SK-N-SH treated with all-trans-retinoic acid at 6 μM for 48 hours (cell line): ENCODE measurements around the gene ACTL8.

Experiments used
- ATAC-seq: fragments of 200-7000 bp; cut with Tn5 transposase; 3 replicates; pipeline ENCODE4 v1.9.1; 2020; ENCODE audit warnings: mild to moderate bottlenecking, moderate library complexity
- ARNTL ChIP-seq: fragments of 450-650 bp; formaldehyde crosslinking; IDR thresholded peaks from 2 replicates; pipeline ENCODE4 v1.5.0; 2020; ENCODE audit warnings: low read depth, mild to moderate bottlenecking, moderate library complexity, borderline replicate concordance
- BACH2 ChIP-seq: fragments of 250-450 bp; sonication (Bioruptor Pico); IDR thresholded peaks from 2 replicates; pipeline ENCODE4 v1.9.0; 2021; ENCODE audit warnings: mild to moderate bottlenecking, borderline replicate concordance
- ESRRG ChIP-seq: fragments of 250-450 bp; sonication (Bioruptor Pico); IDR thresholded peaks from 2 replicates; pipeline ENCODE4 v1.6.1; 2021; ENCODE audit warnings: mild to moderate bottlenecking
- GLIS3 ChIP-seq: fragments of 250-450 bp; sonication (Bioruptor Pico); IDR thresholded peaks from 2 replicates; pipeline ENCODE4 v1.5.0; 2020; ENCODE audit warnings: mild to moderate bottlenecking, moderate library complexity
- ISL1 ChIP-seq: fragments of 250-450 bp; sonication (Bioruptor Pico); IDR thresholded peaks from 2 replicates; pipeline ENCODE4 v2.1.2; 2022; ENCODE audit warnings: mild to moderate bottlenecking, moderate library complexity
- OSR1 ChIP-seq: fragments of 250-450 bp; sonication (Bioruptor Pico); IDR thresholded peaks from 2 replicates; pipeline ENCODE4 v1.8.0; 2022; ENCODE audit warnings: moderate library complexity, mild to moderate bottlenecking, inconsistent platforms
- PPARA ChIP-seq: fragments of 250-450 bp; sonication (Bioruptor Pico); IDR thresholded peaks from 2 replicates; pipeline ENCODE4 v1.5.0; 2020; ENCODE audit warnings: mild to moderate bottlenecking, borderline replicate concordance
- RARB ChIP-seq: fragments of 250-450 bp; sonication (Bioruptor Pico); IDR thresholded peaks from 2 replicates; pipeline ENCODE4 v1.8.0; 2021; ENCODE audit warnings: mild to moderate bottlenecking, moderate library complexity
- SNAI2 ChIP-seq: fragments of 250-450 bp; sonication (Bioruptor Pico); IDR thresholded peaks from 2 replicates; pipeline ENCODE4 v1.5.0; 2020; ENCODE audit warnings: mild to moderate bottlenecking, moderate library complexity
- TCF4 ChIP-seq: fragments of 250-450 bp; sonication (Bioruptor Pico); IDR thresholded peaks from 2 replicates; pipeline ENCODE4 v1.8.0; 2021; ENCODE audit warnings: mild to moderate bottlenecking, moderate library complexity, borderline replicate concordance
- TOX ChIP-seq: fragments of 250-450 bp; sonication (Bioruptor Pico); IDR thresholded peaks from 2 replicates; pipeline ENCODE4 v1.8.0; 2021; ENCODE audit warnings: mild to moderate bottlenecking, moderate library complexity, borderline replicate concordance
- ZC3H10 ChIP-seq: fragments of 250-450 bp; sonication (Bioruptor Pico); IDR thresholded peaks from 2 replicates; pipeline ENCODE4 v1.5.1; 2021; ENCODE audit warnings: mild to moderate bottlenecking, moderate library complexity
- ZFP3 ChIP-seq: fragments of 250-450 bp; sonication (Bioruptor Pico); IDR thresholded peaks from 2 replicates; pipeline ENCODE4 v1.5.0; 2020; ENCODE audit warnings: mild to moderate bottlenecking, moderate library complexity
- ZFP30 ChIP-seq: fragments of 450-650 bp; formaldehyde crosslinking; IDR thresholded peaks from 2 replicates; pipeline ENCODE4 v1.5.0; 2022; ENCODE audit warnings: mild to moderate bottlenecking, moderate library complexity
- ZNF565 ChIP-seq: fragments of 450-650 bp; formaldehyde crosslinking; conservative IDR thresholded peaks from 2 replicates; pipeline ENCODE4 v1.5.0; 2020; ENCODE audit warnings: low read depth, mild to moderate bottlenecking, moderate library complexity
- ZNF70 ChIP-seq: fragments of 450-650 bp; formaldehyde crosslinking; IDR thresholded peaks from 2 replicates; pipeline ENCODE4 v1.5.0; 2020; ENCODE audit warnings: mild to moderate bottlenecking, moderate library complexity
- ZNF8 ChIP-seq: fragments of 450-650 bp; formaldehyde crosslinking; IDR thresholded peaks from 2 replicates; pipeline ENCODE4 v1.5.0; 2020; ENCODE audit warnings: mild to moderate bottlenecking, moderate library complexity
- TF ChIP-seq, protein P1 (sequence below): fragments of 250-450 bp; sonication (Bioruptor Pico); IDR thresholded peaks from 2 replicates; pipeline ENCODE4 v1.5.0; 2020; ENCODE audit warnings: mild to moderate bottlenecking, moderate library complexity
- TF ChIP-seq, protein P2 (sequence below): fragments of 250-450 bp; sonication (Bioruptor Pico); IDR thresholded peaks from 2 replicates; pipeline ENCODE4 v1.5.1; 2021; ENCODE audit warnings: mild to moderate bottlenecking, moderate library complexity
- TF ChIP-seq, protein P3 (sequence below): fragments of 250-450 bp; sonication (Bioruptor Pico); IDR thresholded peaks from 2 replicates; pipeline ENCODE4 v1.8.0; 2021; ENCODE audit warnings: low read depth, mild to moderate bottlenecking, moderate library complexity, borderline replicate concordance
- TF ChIP-seq, protein P4 (sequence below): fragments of 250-450 bp; sonication (Bioruptor Pico); IDR thresholded peaks from 2 replicates; pipeline ENCODE4 v1.5.1; 2020; ENCODE audit warnings: low read depth, mild to moderate bottlenecking, moderate library complexity
- TF ChIP-seq, protein P5 (sequence below): fragments of 250-450 bp; sonication (Bioruptor Pico); IDR thresholded peaks from 2 replicates; pipeline ENCODE4 v1.8.0; 2020; ENCODE audit warnings: mild to moderate bottlenecking, moderate library complexity, borderline replicate concordance

Gene ACTL8

DNA sequence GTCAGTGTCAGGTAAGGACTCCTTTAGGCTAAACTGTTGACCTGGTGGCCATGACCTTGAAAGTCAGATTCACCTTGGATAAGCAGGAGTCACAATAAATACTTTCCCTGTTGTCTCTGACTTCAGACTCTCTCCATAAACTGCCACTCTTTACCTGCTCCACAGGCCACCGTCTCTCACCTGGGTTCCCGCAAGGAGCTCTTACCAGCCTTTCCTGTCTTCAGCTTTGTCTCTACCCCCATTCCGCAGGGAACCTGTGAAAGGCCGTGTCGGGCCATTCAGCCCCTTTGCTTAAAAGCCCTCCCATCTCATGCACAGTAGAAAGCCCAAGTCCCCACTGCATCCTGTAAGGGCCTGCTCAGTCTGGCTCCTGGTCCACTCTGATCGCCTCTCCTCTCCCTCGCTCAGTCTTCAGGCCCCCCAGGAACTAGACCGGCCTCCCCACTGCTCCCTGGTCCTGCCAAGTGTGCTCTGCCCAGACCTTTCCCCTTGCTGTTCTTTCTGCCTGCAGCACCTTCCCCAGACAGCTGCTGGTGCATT, 79.5 kb downstream of the ACTL8 start:
- TF ChIP-seq ZNF565 (CRISPR knock-in tag) (no peak), SNAI2 (CRISPR knock-in tag) (no peak), RARB (no peak), ZNF70 (no peak), BACH2 (CRISPR knock-in tag) (no peak), ISL1 (no peak), TCF4 (CRISPR knock-in tag) (no peak), ESRRG (no peak), ZFP30 (CRISPR knock-in tag) (no peak), OSR1 (CRISPR knock-in tag) (no peak), PPARA (no peak), TOX (CRISPR knock-in tag) (no peak), ARNTL (CRISPR knock-in tag) (no peak), ZC3H10 (CRISPR knock-in tag) (no peak), ZFP3 (CRISPR knock-in tag) (no peak)
- TF ChIP-seq, protein P1, sequence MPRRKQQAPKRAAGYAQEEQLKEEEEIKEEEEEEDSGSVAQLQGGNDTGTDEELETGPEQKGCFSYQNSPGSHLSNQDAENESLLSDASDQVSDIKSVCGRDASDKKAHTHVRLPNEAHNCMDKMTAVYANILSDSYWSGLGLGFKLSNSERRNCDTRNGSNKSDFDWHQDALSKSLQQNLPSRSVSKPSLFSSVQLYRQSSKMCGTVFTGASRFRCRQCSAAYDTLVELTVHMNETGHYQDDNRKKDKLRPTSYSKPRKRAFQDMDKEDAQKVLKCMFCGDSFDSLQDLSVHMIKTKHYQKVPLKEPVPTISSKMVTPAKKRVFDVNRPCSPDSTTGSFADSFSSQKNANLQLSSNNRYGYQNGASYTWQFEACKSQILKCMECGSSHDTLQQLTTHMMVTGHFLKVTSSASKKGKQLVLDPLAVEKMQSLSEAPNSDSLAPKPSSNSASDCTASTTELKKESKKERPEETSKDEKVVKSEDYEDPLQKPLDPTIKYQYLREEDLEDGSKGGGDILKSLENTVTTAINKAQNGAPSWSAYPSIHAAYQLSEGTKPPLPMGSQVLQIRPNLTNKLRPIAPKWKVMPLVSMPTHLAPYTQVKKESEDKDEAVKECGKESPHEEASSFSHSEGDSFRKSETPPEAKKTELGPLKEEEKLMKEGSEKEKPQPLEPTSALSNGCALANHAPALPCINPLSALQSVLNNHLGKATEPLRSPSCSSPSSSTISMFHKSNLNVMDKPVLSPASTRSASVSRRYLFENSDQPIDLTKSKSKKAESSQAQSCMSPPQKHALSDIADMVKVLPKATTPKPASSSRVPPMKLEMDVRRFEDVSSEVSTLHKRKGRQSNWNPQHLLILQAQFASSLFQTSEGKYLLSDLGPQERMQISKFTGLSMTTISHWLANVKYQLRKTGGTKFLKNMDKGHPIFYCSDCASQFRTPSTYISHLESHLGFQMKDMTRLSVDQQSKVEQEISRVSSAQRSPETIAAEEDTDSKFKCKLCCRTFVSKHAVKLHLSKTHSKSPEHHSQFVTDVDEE (CRISPR knock-in tag), result no peak
- TF ChIP-seq, protein P2, sequence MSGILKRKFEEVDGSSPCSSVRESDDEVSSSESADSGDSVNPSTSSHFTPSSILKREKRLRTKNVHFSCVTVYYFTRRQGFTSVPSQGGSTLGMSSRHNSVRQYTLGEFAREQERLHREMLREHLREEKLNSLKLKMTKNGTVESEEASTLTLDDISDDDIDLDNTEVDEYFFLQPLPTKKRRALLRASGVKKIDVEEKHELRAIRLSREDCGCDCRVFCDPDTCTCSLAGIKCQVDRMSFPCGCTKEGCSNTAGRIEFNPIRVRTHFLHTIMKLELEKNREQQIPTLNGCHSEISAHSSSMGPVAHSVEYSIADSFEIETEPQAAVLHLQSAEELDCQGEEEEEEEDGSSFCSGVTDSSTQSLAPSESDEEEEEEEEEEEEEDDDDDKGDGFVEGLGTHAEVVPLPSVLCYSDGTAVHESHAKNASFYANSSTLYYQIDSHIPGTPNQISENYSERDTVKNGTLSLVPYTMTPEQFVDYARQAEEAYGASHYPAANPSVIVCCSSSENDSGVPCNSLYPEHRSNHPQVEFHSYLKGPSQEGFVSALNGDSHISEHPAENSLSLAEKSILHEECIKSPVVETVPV (CRISPR knock-in tag), result no peak
- TF ChIP-seq, protein P3, sequence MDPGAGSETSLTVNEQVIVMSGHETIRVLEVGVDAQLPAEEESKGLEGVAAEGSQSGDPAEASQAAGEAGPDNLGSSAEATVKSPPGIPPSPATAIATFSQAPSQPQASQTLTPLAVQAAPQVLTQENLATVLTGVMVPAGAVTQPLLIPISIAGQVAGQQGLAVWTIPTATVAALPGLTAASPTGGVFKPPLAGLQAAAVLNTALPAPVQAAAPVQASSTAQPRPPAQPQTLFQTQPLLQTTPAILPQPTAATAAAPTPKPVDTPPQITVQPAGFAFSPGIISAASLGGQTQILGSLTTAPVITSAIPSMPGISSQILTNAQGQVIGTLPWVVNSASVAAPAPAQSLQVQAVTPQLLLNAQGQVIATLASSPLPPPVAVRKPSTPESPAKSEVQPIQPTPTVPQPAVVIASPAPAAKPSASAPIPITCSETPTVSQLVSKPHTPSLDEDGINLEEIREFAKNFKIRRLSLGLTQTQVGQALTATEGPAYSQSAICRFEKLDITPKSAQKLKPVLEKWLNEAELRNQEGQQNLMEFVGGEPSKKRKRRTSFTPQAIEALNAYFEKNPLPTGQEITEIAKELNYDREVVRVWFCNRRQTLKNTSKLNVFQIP, result no peak
- TF ChIP-seq, all 23 proteins: peak for 0
- no peak for ATAC-seq

DNA sequence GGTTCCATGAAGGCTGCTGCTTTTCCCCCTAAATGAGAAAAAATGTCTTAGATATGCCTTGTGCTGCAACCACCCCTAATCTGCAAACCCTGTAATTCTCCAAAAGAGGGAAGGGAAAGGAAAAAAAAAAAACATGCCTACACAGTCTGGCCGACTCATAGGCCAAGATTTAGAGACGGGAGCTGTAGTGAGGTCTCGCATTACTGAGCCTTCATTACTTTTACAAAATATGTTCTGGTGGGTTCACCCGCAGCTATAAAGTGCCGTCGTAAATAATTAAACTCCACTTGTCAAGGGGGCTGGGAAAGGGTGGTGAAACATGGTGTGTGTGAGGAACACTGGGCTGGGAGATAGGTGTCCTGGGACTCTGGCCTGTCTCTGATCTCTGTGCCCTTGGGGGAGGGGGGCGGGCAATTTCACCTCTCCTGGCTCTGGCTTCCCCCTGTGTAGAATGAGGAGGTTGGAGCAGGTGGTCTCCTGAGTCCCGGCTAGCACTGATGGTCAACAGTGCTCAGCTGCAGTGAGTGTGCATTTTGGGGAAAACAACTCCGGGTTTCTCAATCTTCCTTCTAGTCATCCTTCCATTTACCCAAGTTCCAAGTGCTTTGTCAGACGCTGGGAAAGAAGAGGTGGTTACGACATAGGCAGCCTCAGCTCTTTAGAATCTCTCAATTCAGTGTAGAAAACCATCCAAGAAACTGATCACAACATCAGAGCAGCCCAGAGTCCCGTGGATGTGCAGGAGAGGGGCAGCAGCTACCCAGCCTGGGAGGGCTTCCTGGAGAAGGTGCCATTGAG, 82.3 kb downstream of the ACTL8 start:
- no peak for ATAC-seq
- TF ChIP-seq ARNTL (CRISPR knock-in tag) (no peak), ESRRG (no peak), ZC3H10 (CRISPR knock-in tag) (no peak), GLIS3 (CRISPR knock-in tag) (no peak), ZFP3 (CRISPR knock-in tag) (no peak), ZNF565 (CRISPR knock-in tag) (no peak), PPARA (no peak), OSR1 (CRISPR knock-in tag) (no peak), SNAI2 (CRISPR knock-in tag) (no peak), ZNF8 (CRISPR knock-in tag) (no peak), TCF4 (CRISPR knock-in tag) (no peak)
- TF ChIP-seq, protein P3, result no peak
- TF ChIP-seq, protein P4, sequence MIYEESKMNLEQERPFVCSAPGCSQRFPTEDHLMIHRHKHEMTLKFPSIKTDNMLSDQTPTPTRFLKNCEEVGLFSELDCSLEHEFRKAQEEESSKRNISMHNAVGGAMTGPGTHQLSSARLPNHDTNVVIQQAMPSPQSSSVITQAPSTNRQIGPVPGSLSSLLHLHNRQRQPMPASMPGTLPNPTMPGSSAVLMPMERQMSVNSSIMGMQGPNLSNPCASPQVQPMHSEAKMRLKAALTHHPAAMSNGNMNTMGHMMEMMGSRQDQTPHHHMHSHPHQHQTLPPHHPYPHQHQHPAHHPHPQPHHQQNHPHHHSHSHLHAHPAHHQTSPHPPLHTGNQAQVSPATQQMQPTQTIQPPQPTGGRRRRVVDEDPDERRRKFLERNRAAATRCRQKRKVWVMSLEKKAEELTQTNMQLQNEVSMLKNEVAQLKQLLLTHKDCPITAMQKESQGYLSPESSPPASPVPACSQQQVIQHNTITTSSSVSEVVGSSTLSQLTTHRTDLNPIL (CRISPR knock-in tag), result no peak
- TF ChIP-seq, protein P5, sequence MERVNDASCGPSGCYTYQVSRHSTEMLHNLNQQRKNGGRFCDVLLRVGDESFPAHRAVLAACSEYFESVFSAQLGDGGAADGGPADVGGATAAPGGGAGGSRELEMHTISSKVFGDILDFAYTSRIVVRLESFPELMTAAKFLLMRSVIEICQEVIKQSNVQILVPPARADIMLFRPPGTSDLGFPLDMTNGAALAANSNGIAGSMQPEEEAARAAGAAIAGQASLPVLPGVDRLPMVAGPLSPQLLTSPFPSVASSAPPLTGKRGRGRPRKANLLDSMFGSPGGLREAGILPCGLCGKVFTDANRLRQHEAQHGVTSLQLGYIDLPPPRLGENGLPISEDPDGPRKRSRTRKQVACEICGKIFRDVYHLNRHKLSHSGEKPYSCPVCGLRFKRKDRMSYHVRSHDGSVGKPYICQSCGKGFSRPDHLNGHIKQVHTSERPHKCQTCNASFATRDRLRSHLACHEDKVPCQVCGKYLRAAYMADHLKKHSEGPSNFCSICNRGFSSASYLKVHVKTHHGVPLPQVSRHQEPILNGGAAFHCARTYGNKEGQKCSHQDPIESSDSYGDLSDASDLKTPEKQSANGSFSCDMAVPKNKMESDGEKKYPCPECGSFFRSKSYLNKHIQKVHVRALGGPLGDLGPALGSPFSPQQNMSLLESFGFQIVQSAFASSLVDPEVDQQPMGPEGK (CRISPR knock-in tag), result no peak
- TF ChIP-seq, protein P2 (CRISPR knock-in tag), result no peak
